GM21619 (cell line): Measurements from ENCODE around the gene EIF5B.

Experiments used
- ATAC-seq: cut with Tn5 transposase; IDR thresholded peaks from one replicate; pipeline ENCODE4 v1.9.1; 2021; ENCODE audit not compliant: unreplicated experiment

EIF5B gene

GRCh38 chr2:99448556-99448955 lies 111.4 kb downstream of the EIF5B start:
- no peak for ATAC-seq

DNA sequence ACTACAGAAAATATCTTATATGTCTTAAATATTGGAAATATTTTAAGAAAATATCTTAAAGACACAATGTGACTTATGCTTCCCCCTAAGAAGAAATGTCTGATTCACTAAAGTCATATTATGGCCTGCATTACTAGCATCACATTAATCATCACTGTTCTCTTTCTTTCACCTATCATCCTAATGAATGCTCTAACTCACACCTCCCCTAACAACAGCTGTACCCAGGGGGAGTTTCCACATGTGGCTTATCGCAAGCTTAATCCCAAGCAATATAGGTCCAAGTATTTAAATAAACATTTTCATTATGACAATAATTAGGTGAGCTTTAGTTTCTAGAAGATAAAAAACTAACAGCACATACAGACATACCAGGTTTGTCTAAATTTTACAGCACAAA lies 113.0 kb downstream of the EIF5B start:
- no peak for ATAC-seq
